GM10266 (cell line): ENCODE results near the gene SYN1.

ENCODE experiments used
- DNase-seq: peaks from one replicate; pipeline ENCODE4 v3.0.0; 2012; ENCODE audit errors: extremely low spot score
- TF ChIP-seq, protein P1 (sequence below): IDR thresholded peaks from 2 replicates; pipeline ENCODE4 v1.5.1; 2012; ENCODE audit warnings: mild to moderate bottlenecking, low read depth; ENCODE audit not compliant: control insufficient read depth, insufficient read depth; ENCODE audit errors: missing control alignments

SYN1 gene

DNA sequence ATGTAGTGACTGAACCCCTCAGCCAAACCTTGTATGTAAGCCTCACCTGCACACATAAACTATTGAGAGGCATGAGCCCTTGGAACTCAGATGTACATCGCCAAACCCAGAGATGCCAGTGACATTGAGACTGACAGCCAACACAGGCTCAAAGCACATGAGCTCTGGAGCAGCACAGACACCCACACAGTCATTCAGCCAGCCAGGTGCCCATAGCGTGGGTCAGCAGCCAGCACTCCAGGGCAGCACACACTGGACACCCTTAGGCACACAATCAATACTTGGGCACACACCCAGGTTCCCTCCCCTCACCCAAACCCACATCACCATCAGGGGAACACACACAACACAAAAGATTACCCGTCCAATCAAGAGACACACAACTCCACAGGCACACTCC lies 41.8 kb downstream of the SYN1 start:
- DNase-seq: no peak
- TF ChIP-seq, protein P1, sequence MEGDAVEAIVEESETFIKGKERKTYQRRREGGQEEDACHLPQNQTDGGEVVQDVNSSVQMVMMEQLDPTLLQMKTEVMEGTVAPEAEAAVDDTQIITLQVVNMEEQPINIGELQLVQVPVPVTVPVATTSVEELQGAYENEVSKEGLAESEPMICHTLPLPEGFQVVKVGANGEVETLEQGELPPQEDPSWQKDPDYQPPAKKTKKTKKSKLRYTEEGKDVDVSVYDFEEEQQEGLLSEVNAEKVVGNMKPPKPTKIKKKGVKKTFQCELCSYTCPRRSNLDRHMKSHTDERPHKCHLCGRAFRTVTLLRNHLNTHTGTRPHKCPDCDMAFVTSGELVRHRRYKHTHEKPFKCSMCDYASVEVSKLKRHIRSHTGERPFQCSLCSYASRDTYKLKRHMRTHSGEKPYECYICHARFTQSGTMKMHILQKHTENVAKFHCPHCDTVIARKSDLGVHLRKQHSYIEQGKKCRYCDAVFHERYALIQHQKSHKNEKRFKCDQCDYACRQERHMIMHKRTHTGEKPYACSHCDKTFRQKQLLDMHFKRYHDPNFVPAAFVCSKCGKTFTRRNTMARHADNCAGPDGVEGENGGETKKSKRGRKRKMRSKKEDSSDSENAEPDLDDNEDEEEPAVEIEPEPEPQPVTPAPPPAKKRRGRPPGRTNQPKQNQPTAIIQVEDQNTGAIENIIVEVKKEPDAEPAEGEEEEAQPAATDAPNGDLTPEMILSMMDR: no peak

- DNase-seq: no peak
- TF ChIP-seq, protein P1: no peak
Measured at GRCh38 chrX:47577424-47577823, 42.2 kb downstream of the SYN1 start.

DNA sequence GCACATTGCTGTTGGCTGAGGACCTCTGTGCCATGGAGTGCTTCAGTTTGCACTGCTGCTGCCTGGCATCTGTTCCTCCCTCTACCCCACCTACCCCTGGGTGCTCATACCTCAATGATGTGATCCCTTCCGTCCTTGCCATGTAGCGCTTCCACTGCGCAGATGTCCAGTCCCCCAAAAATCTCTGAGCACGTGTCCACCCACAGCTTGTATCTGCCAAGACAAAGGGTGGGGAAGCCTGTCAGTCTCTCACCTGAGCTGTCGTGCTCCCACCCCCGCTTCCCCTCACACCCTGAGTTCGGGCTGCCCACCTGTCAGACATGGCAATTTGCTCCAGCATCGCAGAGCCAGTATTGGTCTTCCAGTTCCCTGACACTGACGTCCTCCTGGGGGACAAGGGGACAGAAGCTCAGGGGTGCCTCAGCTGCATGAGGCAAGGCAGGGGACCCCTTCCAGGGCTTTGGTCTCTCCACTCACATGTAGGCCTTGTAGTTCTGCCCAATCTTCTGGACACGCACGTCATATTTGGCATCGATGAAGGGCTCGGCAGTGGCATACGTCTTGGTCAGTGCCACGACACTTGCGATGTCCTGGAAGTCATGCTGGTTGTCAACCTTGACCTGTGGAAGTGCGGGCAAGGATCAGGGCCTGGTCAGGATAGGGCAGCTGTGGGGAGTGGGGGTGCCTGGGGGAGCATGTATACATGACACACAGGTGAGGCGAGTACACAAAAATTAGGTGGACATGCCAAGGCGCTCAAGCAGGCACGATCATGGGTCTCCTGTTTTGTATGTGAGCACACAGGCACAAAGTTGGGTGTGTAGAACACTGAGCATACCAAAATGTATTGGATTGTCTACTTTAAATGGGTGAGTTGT lies 43.4 kb downstream of the SYN1 start:
- TF ChIP-seq, protein P1: no peak
- no peak for DNase-seq

GRCh38 chrX:47574547-47575301 lies 44.9 kb downstream of the SYN1 start:
- TF ChIP-seq, protein P1: no peak
- no peak for DNase-seq

DNA sequence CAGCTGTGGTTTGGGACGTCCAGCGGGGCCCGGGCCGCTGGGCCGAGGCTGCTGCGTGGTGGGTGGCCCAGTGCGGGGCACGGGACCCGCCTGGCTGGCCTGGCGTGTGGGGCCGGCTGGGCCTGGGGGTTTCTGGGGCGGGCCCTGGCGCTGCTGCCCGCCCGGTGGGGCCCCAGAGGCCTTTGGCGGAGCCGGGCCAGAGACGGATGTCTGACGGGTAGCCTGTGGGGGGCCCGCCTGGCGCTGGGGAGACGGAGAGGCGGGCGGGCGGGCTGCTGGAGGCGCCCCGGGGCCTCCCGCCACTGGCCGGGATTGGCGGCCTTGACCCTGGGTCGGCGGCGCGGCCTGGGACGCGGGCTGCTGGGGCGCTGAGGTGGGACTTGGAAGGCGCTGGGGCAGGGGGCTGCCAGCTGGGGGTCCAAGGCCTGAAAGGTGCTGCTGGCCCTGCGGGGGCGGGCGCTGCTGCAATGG lies 45.5 kb downstream of the SYN1 start:
- DNase-seq: no peak
- TF ChIP-seq, protein P1: no peak

DNA sequence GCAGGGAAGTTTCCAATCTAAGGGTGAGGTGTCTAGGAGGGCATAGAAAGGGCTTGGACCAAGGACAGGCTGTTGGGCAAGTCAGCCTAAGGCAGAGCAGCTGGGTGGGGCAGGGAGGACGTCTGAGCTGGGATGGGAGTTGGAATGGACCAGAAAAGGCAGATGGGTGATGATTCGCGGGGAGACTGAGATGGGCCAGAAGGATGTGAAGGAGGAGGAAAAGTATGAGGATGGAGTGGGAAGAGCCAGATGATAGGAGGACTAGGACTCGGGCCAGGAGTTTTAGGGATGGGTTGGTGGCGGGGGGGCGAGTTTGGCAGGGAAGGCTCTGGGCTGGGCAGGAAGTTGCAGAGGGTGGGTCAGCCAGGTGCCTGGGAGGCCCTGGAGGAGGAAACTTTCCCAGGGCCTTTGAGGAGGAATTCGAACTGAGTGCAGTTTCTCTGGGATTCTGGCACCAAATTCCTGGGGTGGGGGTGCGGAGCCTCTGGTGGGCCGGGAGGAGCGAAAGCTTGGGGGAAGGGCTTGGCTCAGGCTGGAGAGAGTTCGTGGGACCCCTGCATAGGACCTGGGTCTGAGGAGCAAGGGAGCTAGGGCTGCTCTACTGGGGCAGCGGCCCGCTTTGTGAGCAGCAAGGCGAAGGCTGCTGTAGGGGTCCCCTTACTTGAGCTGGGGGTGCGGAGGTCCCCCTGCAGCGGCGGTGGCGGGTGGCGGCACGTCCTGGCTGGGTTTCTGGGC lies 46.1 kb downstream of the SYN1 start:
- TF ChIP-seq, protein P1: no peak
- DNase-seq: no peak
